CD4-positive, alpha-beta memory T cell (primary cell): Measurements from ENCODE around the gene USP5. TPM values are rescaled to one million over a fixed set of nuclear protein-coding genes. Genes with fewer than 3 reads are reported as not detected.

ENCODE experiments used
- CTCF ChIA-PET: fragments of 350-600 bp; sonication (Branson Sonifier 250); formaldehyde crosslinking; loops from one replicate; lab custom pipeline; 2021; ENCODE audit warnings: inconsistent platforms; ENCODE audit not compliant: partially characterized antibody; lab: Charles Lee
- POLR2A ChIA-PET: fragments of 350-600 bp; sonication (Branson Sonifier 250); formaldehyde crosslinking; loops from one replicate; lab custom pipeline; 2021; ENCODE audit not compliant: partially characterized antibody; lab: Charles Lee
- DNase-seq, 5 donors: peaks; one replicate each; pipeline versions ENCODE4 v3.0.0 to v3.0.0-alpha.2; 2020 to 2022; ENCODE audit warnings: mixed read lengths in 1 of 5
- H3K27ac ChIP-seq: one replicate; pipeline ENCODE4 v1.7.0; 2013; ENCODE audit warnings: low read depth, low read length
- H3K27me3 ChIP-seq: 2 replicates; pipeline ENCODE4 v1.7.0; 2013; ENCODE audit warnings: mild to moderate bottlenecking, low read length, moderate library complexity; ENCODE audit not compliant: insufficient read depth
- H3K36me3 ChIP-seq: 2 replicates; pipeline ENCODE4 v1.7.0; 2013; ENCODE audit warnings: mild to moderate bottlenecking, low read length, moderate library complexity; ENCODE audit not compliant: insufficient read depth
- H3K4me1 ChIP-seq: 2 replicates; pipeline ENCODE4 v1.7.0; 2013; ENCODE audit warnings: mild to moderate bottlenecking, low read length, moderate library complexity; ENCODE audit not compliant: insufficient read depth
- H3K4me3 ChIP-seq, 2 donors: one replicate each; pipeline ENCODE4 v1.7.0; 2013; ENCODE audit warnings: low read length in 2 of 2, mild to moderate bottlenecking in 1 of 2
- H3K9me3 ChIP-seq, 2 donors: one replicate each; pipeline ENCODE4 v1.7.0; 2013; ENCODE audit warnings: low read length in 2 of 2, control low read depth in 1 of 2; ENCODE audit not compliant: control insufficient read depth in 1 of 2
- H3K27ac Mint-ChIP-seq, 7 donors: one replicate each; pipeline ENCODE4 v1.8.0; 2020 to 2021; ENCODE audit warnings: mixed read lengths in 7 of 7, mild to moderate bottlenecking in 6 of 7, inconsistent platforms in 3 of 7, moderate library complexity in 3 of 7
- H3K27me3 Mint-ChIP-seq, 2 donors: one replicate each; pipeline ENCODE4 v1.8.0; 2020 to 2021; ENCODE audit warnings: mixed read lengths in 2 of 2
- H3K36me3 Mint-ChIP-seq, 2 donors: one replicate each; pipeline ENCODE4 v1.8.0; 2020 to 2021; ENCODE audit warnings: mixed read lengths in 2 of 2, inconsistent platforms in 1 of 2, mild to moderate bottlenecking in 1 of 2
- H3K4me1 Mint-ChIP-seq, 4 donors: one replicate each; pipeline ENCODE4 v1.8.0; 2020 to 2021; ENCODE audit warnings: mixed read lengths in 4 of 4, mild to moderate bottlenecking in 1 of 4
- H3K4me3 Mint-ChIP-seq, 8 donors: one replicate each; pipeline ENCODE4 v1.8.0; 2020 to 2021; ENCODE audit warnings: mixed read lengths in 8 of 8, mild to moderate bottlenecking in 7 of 8, moderate library complexity in 6 of 8, inconsistent platforms in 3 of 8
- H3K9me3 Mint-ChIP-seq, 8 donors: one replicate each; pipeline ENCODE4 v1.8.0; 2020 to 2021; ENCODE audit warnings: mixed read lengths in 8 of 8, mild to moderate bottlenecking in 5 of 8, inconsistent platforms in 3 of 8, moderate library complexity in 1 of 8
- intact Hi-C: fragments of 100-400 bp; cut with micrococcal nuclease; formaldehyde crosslinking; loops from one replicate; pipeline ENCODE4 v1.15.1; 2023
- polyA plus RNA-seq, 2 donors: library from polyadenylated mRNA; unstranded; fragments of 300-500 nt; fragmentation: Illumina TruSeq; gene quantifications; one replicate each; pipeline ENCODE4 v1.2.3, GENCODE V29; 2021
- total RNA-seq, 2 experiments: library from RNA; stranded (reverse); gene quantifications; one replicate each; pipeline ENCODE4 v1.2.3, GENCODE V29; 2021

Gene USP5
- total and polyA plus RNA-seq, 4 experiments from 2014 or later: 53.9 to 73.0 (median 67.2) TPM

- Mint-ChIP-seq H3K4me1 (peaks cover 17 to 60% (median 28%) of the 10 kb centered on the region in 4 donors), H3K27ac (peak overlapping the region in 4 of 7 donors; percentile 24 to 71 (median 34)), H3K36me3 (peaks cover 0 to 2% of the 10 kb centered on the region in 2 donors), H3K4me3 (peak overlapping the region in 1 of 8 donors; percentile 57), H3K27me3 (peaks cover 6 to 24% of the 10 kb centered on the region in 2 donors), H3K9me3 (no peaks in the 10 kb centered on the region)
- Histone ChIP-seq H3K9me3 (no peaks in the 10 kb centered on the region), H3K27ac (no peak overlapping the region), H3K4me1 (peaks cover 36% of the 10 kb centered on the region), H3K4me3 (no peak overlapping the region), H3K36me3 (no peaks in the 10 kb centered on the region), H3K27me3 (peaks cover 10% of the 10 kb centered on the region)
- peak; percentile 73 to 82 (median 78) for DNase-seq
- ChIA-PET CTCF (interaction anchor here (0.8 to 18.9 kb wide), 29 partner anchors 8 to 262 kb away, joined by 3 to 303 read pairs (median 4); partner anchors contain the start of genes CD4, CDCA3, COPS7A and GNB3), POLR2A (interaction anchor here (0.5 to 6.5 kb wide), 9 partner anchors 23 to 102 kb away, joined by 3 to 48 read pairs (median 4); partner anchors contain the start of genes CD4, COPS7A, MLF2 and PTMS)
- intact Hi-C loops: loop anchor here (1.0 to 10.0 kb wide), 9 partner anchors 10 to 261 kb away; partner anchors contain the start of genes ING4, MLF2, NOP2 and ZNF384
Observed at GRCh38 chr12:6825398-6826124, 26.4 kb upstream of the USP5 start.

DNA sequence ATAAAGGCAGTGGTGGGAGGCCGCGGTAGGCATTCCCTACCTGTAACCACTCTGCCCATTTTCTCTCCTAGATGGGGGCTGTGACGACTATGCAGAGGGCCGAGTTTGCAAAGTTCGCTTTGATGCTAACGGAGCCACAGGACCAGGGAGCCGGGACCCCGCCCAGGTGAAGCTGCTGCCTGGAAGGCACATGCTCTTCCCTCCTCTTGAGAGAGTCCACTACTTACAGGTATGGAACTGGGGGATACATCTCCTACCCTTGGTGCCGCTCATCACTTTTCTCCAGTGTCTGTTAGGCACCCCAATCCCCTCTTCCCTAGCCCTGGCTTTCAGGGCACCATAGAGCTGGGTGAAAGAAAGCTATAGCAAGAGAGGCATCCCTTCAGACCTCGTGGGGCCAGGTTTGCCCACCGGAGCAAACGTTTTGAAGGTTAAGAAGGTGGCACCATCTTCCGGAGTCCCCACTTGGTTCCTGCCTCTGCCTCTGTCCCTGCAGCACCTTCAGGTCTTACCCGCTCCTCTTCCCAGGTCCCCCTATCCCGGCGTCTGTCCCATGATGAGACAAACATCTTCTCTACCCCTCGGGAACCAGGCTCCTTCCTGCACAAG is 25.7 kb upstream of the USP5 start:
- H3K4me3 ChIP-seq: no peak overlapping the region
- CTCF ChIA-PET: interaction anchor here (0.8 to 18.9 kb wide), 21 partner anchors 8 to 262 kb away, joined by 3 to 303 read pairs (median 5); partner anchors contain the start of genes CD4, CDCA3, COPS7A and GNB3
- peaks cover 29% of the 10 kb centered on the region for H3K4me1 ChIP-seq
- H3K27me3 ChIP-seq: peaks cover 10% of the 10 kb centered on the region
- H3K36me3 ChIP-seq: no peaks in the 10 kb centered on the region
- no peak overlapping the region for H3K27ac ChIP-seq
- Mint-ChIP-seq H3K27ac (peak overlapping the region in 2 of 7 donors; percentile 23 to 71), H3K27me3 (peaks cover 6 to 28% of the 10 kb centered on the region in 2 donors), H3K9me3 (no peaks in the 10 kb centered on the region), H3K4me1 (peaks cover 10 to 54% (median 21%) of the 10 kb centered on the region in 4 donors), H3K36me3 (peaks cover 0 to under 1% of the 10 kb centered on the region in 2 donors), H3K4me3 (peak overlapping the region in 2 of 8 donors; percentile 16 to 57)
- no peak for DNase-seq
- intact Hi-C loops: loop anchor here (5.0 to 10.0 kb wide), 2 partner anchors 139 to 261 kb away; partner anchors contain the start of genes NOP2 and ZNF384
- H3K9me3 ChIP-seq: no peaks in the 10 kb centered on the region
- POLR2A ChIA-PET: interaction anchor here (1.2 to 6.5 kb wide), 4 partner anchors 37 to 73 kb away, joined by 3 to 48 read pairs (median 5); partner anchors contain the start of genes CD4, MLF2 and PTMS

- Mint-ChIP-seq H3K9me3 (no peaks in the 10 kb centered on the region), H3K27me3 (peaks cover 6 to 28% of the 10 kb centered on the region in 2 donors), H3K27ac (peak overlapping the region in 3 of 7 donors; percentile 62 to 74 (median 68)), H3K4me1 (peaks cover 9 to 50% (median 20%) of the 10 kb centered on the region in 4 donors), H3K36me3 (no peaks in the 10 kb centered on the region), H3K4me3 (peak overlapping the region in 6 of 8 donors; percentile 64 to 86 (median 76))
- H3K27ac ChIP-seq: no peak overlapping the region
- intact Hi-C loops: loop anchor here (5.0 to 10.0 kb wide), 2 partner anchors 140 to 262 kb away; partner anchors contain the start of genes NOP2 and ZNF384
- no peak for DNase-seq
- ChIA-PET CTCF (interaction anchor here (1.1 to 18.9 kb wide), 12 partner anchors 7 to 206 kb away, joined by 3 to 303 read pairs (median 6); partner anchors contain the start of genes CD4, COPS7A, LAG3 and MLF2), POLR2A (interaction anchor here (1.6 to 6.5 kb wide), 7 partner anchors 25 to 74 kb away, joined by 4 to 48 read pairs (median 19); partner anchors contain the start of genes CD4, CDCA3, MLF2 and PTMS)
- peaks cover 10% of the 10 kb centered on the region for H3K27me3 ChIP-seq
- H3K9me3 ChIP-seq: no peaks in the 10 kb centered on the region
- H3K4me1 ChIP-seq: peaks cover 28% of the 10 kb centered on the region
- H3K36me3 ChIP-seq: no peaks in the 10 kb centered on the region
- no peak overlapping the region for H3K4me3 ChIP-seq
Observed at GRCh38 chr12:6826734-6827436, 25.1 kb upstream of the USP5 start.

- H3K27me3 ChIP-seq: peaks cover 10% of the 10 kb centered on the region
- peaks cover 9 to 44% (median 18%) of the 10 kb centered on the region in 4 donors for H3K4me1 Mint-ChIP-seq
- no peaks in the 10 kb centered on the region for H3K36me3 ChIP-seq
- H3K27ac ChIP-seq: no peak overlapping the region
- no peaks in the 10 kb centered on the region for H3K9me3 ChIP-seq
- peaks cover 28% of the 10 kb centered on the region for H3K4me1 ChIP-seq
- H3K36me3 Mint-ChIP-seq: no peaks in the 10 kb centered on the region
- peak overlapping the region in 3 of 7 donors; percentile 62 to 74 (median 68) for H3K27ac Mint-ChIP-seq
- no peak overlapping the region for H3K4me3 ChIP-seq
- H3K27me3 Mint-ChIP-seq: peaks cover 6 to 28% of the 10 kb centered on the region in 2 donors
- CTCF ChIA-PET: interaction anchor here (1.4 to 18.9 kb wide), 6 partner anchors 17 to 72 kb away, joined by 3 to 303 read pairs (median 10); partner anchors contain the start of genes CD4, LAG3, MLF2 and PTMS
- peak in 1 of 5 donors; percentile 16 for DNase-seq
- intact Hi-C loops: loop anchor here (5.0 to 10.0 kb wide), 2 partner anchors 140 to 263 kb away; partner anchors contain the start of genes NOP2 and ZNF384
- H3K9me3 Mint-ChIP-seq: no peaks in the 10 kb centered on the region
- H3K4me3 Mint-ChIP-seq: peak overlapping the region in 6 of 8 donors; percentile 64 to 86 (median 76)
- POLR2A ChIA-PET: interaction anchor here (1.3 to 3.6 kb wide), 9 partner anchors 13 to 366 kb away, joined by 3 to 26 read pairs (median 10); partner anchors contain the start of genes CD4, CDCA3, GNB3 and MLF2
Observed at GRCh38 chr12:6827437-6827911, 24.5 kb upstream of the USP5 start.

DNA sequence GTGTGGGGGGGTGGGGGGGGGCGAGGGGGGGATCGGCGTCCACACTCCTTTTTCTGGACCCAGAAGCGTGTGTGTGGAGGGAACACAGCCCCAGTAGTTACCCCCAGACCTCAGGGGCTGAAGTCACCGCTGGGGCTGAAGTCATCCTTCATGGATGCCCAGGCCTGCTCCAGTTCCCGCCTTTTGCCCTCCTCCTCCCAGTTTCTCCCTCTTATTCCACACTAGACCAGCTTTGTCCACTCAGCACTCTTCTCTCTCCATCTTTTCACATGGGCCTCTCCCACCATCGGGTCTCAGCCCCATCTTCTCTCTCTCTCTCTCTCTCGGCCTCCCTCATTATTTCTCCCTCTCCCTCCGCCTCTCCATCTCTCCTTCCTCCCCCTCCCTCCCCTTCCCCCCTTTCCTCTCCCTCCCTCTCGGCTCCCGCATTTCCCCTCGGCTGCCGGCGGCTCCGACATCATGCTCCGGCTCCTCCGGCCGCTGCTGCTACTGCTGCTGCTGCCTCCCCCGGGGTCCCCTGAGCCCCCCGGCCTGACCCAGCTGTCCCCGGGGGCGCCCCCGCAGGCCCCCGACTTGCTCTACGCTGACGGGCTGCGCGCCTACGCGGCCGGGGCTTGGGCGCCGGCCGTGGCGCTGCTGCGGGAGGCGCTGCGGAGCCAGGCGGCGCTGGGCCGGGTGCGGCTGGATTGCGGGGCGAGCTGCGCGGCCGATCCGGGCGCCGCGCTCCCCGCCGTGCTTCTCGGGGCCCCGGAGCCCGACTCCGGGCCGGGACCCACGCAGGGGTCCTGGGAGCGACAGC is 23.8 kb upstream of the USP5 start, which contains the start of gene P3H3:
Gene P3H3 (plus strand): TSS at position 426 of the 799 bp plus-strand sequence. CDS start 34 bp downstream, at position 460.
- Histone ChIP-seq H3K27ac (no peak within 1 kb of the TSS), H3K4me3 (peak within 1 kb of the TSS; percentile 57 to 58), H3K36me3 (no peaks in the 10 kb centered on the region), H3K27me3 (peaks cover 10% of the 10 kb centered on the region), H3K4me1 (peaks cover 28% of the 10 kb centered on the region), H3K9me3 (no peaks in the 10 kb centered on the region)
- H3K9me3 Mint-ChIP-seq: no peaks in the 10 kb centered on the region
- H3K27me3 Mint-ChIP-seq: peaks cover 6 to 28% of the 10 kb centered on the region in 2 donors
- POLR2A ChIA-PET: interaction anchor here (0.6 to 3.6 kb wide), 16 partner anchors 12 to 367 kb away, joined by 3 to 26 read pairs (median 7); partner anchors contain the start of genes CD4, CDCA3, COPS7A and GNB3
- peaks cover 9 to 37% (median 18%) of the 10 kb centered on the region in 4 donors for H3K4me1 Mint-ChIP-seq
- peak within 1 kb of the TSS; percentile 86 to 92 (median 90) for H3K4me3 Mint-ChIP-seq
- CTCF ChIA-PET: interaction anchor here (1.4 to 18.9 kb wide), 7 partner anchors 24 to 104 kb away, joined by 3 to 303 read pairs (median 10); partner anchors contain the start of genes CD4, COPS7A, LAG3 and MLF2
- peak in 1 of 5 donors; percentile 37 for DNase-seq
- intact Hi-C loops: loop anchor here (5.0 to 10.0 kb wide), 2 partner anchors 141 to 263 kb away; partner anchors contain the start of genes NOP2 and ZNF384
- no peaks in the 10 kb centered on the region for H3K36me3 Mint-ChIP-seq
- peak within 1 kb of the TSS; percentile 72 to 89 (median 81) for H3K27ac Mint-ChIP-seq
